Common myeloid progenitor, CD34-positive (primary cell): ENCODE results near the gene KDM4C.

Source experiments
- CTCF ChIA-PET: fragments of 350-600 bp; sonication (Branson Sonifier 250); formaldehyde crosslinking; loops from one replicate; lab custom pipeline; 2021; ENCODE audit warnings: antibody characterized with exemption; lab: Charles Lee
- POLR2A ChIA-PET: fragments of 350-600 bp; sonication (Branson Sonifier 250); formaldehyde crosslinking; loops from one replicate; lab custom pipeline; 2021; ENCODE audit warnings: antibody characterized with exemption; lab: Charles Lee
- DNase-seq, 3 donors: peaks; one replicate each; pipeline versions ENCODE4 v3.0.0 to v3.0.0-alpha.2; 2013
- H3K27ac ChIP-seq, 2 experiments: 1 replicate in 1 of 2; 2 replicates in 1 of 2; pipeline ENCODE4 v1.7.0; 2013; ENCODE audit warnings: inconsistent platforms in 2 of 2, low read length in 2 of 2, mild to moderate bottlenecking in 2 of 2, low read depth in 1 of 2, moderate library complexity in 1 of 2; ENCODE audit not compliant: severe bottlenecking in 2 of 2, insufficient read depth in 1 of 2, poor library complexity in 1 of 2
- H3K27me3 ChIP-seq, 5 experiments: replicated peaks in 2 of 5; 1 replicate in 3 of 5; 2 replicates in 2 of 5; pipeline versions ENCODE4 v1.6.1 to v1.7.0; 2013; ENCODE audit warnings: low read length in 4 of 5, mild to moderate bottlenecking in 2 of 5, moderate library complexity in 2 of 5, inconsistent platforms in 1 of 5; ENCODE audit not compliant: insufficient read depth in 5 of 5, control insufficient read depth in 4 of 5
- H3K36me3 ChIP-seq, 4 experiments: 1 replicate in 2 of 4; 2 replicates in 2 of 4; pipeline versions ENCODE4 v1.6.1 to v1.7.0; 2013; ENCODE audit warnings: low read length in 3 of 4, control low read depth in 1 of 4, mild to moderate bottlenecking in 1 of 4; ENCODE audit not compliant: control insufficient read depth in 4 of 4, insufficient read depth in 4 of 4
- H3K4me1 ChIP-seq, 4 experiments: 1 replicate in 3 of 4; 2 replicates in 1 of 4; pipeline versions ENCODE4 v1.6.1 to v1.7.1; 2013; ENCODE audit warnings: low read length in 3 of 4, mild to moderate bottlenecking in 3 of 4, control low read depth in 1 of 4, inconsistent platforms in 1 of 4, moderate library complexity in 1 of 4; ENCODE audit not compliant: control insufficient read depth in 4 of 4, insufficient read depth in 4 of 4; ENCODE audit errors: control extremely low read depth in 1 of 4
- H3K4me3 ChIP-seq, 7 experiments: 1 replicate in 4 of 7; 2 replicates in 3 of 7; pipeline versions ENCODE4 v1.5.1 to v1.7.0; 2013; ENCODE audit warnings: mild to moderate bottlenecking in 7 of 7, low read length in 6 of 7, moderate library complexity in 6 of 7, inconsistent platforms in 2 of 7, low read depth in 2 of 7, control low read depth in 1 of 7; ENCODE audit not compliant: insufficient read depth in 4 of 7, control insufficient read depth in 1 of 7; ENCODE audit errors: extremely low read depth in 1 of 7
- H3K9me3 ChIP-seq, 5 experiments: 1 replicate in 4 of 5; 2 replicates in 1 of 5; pipeline versions ENCODE4 v1.6.1 to v1.7.1; 2013; ENCODE audit warnings: low read length in 4 of 5, mild to moderate bottlenecking in 2 of 5, inconsistent platforms in 1 of 5, low read depth in 1 of 5, moderate library complexity in 1 of 5; ENCODE audit not compliant: control insufficient read depth in 4 of 5, insufficient read depth in 2 of 5; ENCODE audit errors: control extremely low read depth in 1 of 5
- WGBS: methylation state at CpG from one replicate; pipeline ENCODE4 v1.1.5; 2013; ENCODE audit not compliant: insufficient coverage; 5-methylcytosine and 5-hydroxymethylcytosine counted together

The KDM4C gene

DNA sequence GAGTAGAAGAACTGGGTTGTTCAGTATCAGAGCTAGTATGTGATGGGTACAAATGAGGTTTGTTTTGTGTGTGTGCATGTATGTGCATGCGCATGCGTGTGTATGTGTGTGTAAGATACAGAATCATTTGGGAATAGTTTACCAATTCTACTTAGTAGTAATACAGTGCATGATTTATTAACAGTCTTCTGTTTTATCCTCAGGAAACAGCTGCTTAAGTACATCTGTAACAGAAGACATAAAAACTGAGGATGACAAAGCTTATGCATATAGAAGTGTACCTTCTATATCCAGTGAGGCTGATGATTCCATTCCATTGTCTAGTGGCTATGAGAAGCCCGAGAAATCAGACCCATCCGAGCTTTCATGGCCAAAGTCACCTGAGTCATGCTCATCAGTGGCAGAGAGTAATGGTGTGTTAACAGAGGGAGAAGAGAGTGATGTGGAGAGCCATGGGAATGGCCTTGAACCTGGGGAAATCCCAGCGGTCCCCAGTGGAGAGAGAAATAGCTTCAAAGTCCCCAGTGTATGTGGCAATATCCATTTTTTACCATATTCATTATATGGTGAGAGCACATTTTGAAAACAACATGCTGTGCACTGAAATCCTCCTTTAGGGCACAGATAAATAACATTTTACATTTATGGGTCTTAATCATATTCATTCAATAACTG lies 228.5 kb downstream of the KDM4C start:
- ChIA-PET CTCF (interaction anchor here (1.0 to 1.5 kb wide), 5 partner anchors 14 to 159 kb away, joined by 3 to 4 read pairs (median 3); no protein-coding TSS in a partner anchor), POLR2A (no interaction called here)
- Histone ChIP-seq H3K4me1 (peaks cover 0 to 5% (median 3%) of the 10 kb centered on the region in 4 experiments), H3K36me3 (peaks cover 20 to 47% (median 28%) of the 10 kb centered on the region in 4 experiments), H3K9me3 (no peaks in the 10 kb centered on the region), H3K27ac (no peak overlapping the region), H3K4me3 (no peak overlapping the region), H3K27me3 (no peaks in the 10 kb centered on the region)
- 85% methylated on average over 4 of the region's 5 CpGs for WGBS
- DNase-seq: peak in 2 of 3 donors; percentile 54 to 71

GRCh38 chr9:6987381-6987780 lies 229.6 kb downstream of the KDM4C start:
- peaks cover 0 to 5% (median 3%) of the 10 kb centered on the region in 4 experiments for H3K4me1 ChIP-seq
- H3K36me3 ChIP-seq: peaks cover 20 to 48% (median 26%) of the 10 kb centered on the region in 4 experiments
- no peaks in the 10 kb centered on the region for H3K9me3 ChIP-seq
- DNase-seq: no peak
- ChIA-PET CTCF (no interaction called here), POLR2A (no interaction called here)
- no peaks in the 10 kb centered on the region for H3K27me3 ChIP-seq
- no peak overlapping the region for H3K27ac ChIP-seq
- 94% methylated on average over 2 of the region's 3 CpGs for WGBS
- H3K4me3 ChIP-seq: no peak overlapping the region

DNA sequence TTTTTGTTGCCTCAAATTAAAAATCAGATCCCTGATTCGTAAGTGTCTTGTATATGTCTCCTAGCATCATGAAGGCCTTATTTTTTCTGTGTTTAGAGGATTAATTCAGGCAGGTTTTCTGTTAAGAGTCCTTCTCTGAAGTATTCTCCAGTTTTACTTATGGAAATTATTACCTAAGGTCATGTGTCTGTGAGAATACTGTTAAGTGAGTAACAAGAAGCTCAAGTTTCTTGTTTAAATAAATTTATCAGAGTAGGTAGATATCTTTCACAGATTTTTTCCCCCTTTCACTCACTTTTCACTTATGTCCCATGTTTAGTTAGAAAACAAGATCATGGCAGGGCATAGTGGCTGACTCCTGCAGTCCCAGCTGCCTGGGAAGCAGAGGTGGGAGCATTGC lies 233.6 kb downstream of the KDM4C start:
- H3K36me3 ChIP-seq: peaks cover 9 to 42% (median 20%) of the 10 kb centered on the region in 4 experiments
- WGBS: no CpG with 5 or more reads among the region's 1 CpG
- ChIA-PET CTCF (interaction anchor here (0.7 to 1.8 kb wide), 3 partner anchors 10 to 164 kb away, joined by 4 to 5 read pairs (median 4); no protein-coding TSS in a partner anchor), POLR2A (no interaction called here)
- no peaks in the 10 kb centered on the region for H3K27me3 ChIP-seq
- no peak overlapping the region for H3K27ac ChIP-seq
- no peaks in the 10 kb centered on the region for H3K4me1 ChIP-seq
- no peak for DNase-seq
- H3K9me3 ChIP-seq: no peaks in the 10 kb centered on the region
- no peak overlapping the region for H3K4me3 ChIP-seq

DNA sequence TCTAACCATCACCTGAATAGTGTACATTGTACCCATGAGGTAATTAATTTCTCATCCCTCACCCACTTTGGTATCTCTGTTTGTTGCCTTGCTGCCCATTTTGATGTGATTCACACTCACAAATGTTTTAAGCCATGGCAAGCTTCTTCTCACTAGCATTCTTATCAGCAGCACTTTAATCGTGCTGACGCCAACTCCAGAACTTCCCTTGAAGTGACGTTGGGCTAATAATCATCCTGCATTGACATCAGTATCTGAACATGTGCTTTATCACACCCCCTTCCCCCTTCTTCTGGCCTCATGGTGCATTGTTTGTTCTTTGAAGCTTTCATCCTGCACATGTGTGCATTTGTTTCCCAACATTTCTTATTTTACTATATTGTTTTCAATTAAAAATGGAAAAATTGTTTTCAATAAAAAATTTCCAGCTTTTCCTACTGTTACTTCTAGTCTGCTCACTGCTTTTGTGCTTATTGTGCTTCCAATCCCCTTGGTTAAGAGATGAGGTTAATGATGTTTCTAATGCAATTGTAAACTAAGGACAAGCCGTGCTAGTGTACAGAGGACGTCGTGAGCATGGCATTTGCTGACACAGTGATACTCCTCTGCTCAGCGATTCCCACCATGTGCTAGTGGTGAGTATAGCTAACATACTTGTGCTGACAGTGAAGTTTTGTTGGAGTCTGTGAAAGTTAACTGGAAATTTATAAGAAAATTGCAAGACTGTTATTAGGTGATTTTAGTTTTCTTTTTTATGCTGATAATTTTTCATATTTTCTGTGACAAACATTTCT lies 238.5 kb downstream of the KDM4C start:
- H3K36me3 ChIP-seq: peaks cover 7 to 31% (median 14%) of the 10 kb centered on the region in 4 experiments
- H3K4me1 ChIP-seq: no peaks in the 10 kb centered on the region
- H3K27me3 ChIP-seq: no peaks in the 10 kb centered on the region
- H3K9me3 ChIP-seq: no peaks in the 10 kb centered on the region
- no peak overlapping the region for H3K27ac ChIP-seq
- CTCF ChIA-PET: no interaction called here
- POLR2A ChIA-PET: no interaction called here
- WGBS: 98% methylated on average over 6 of the region's 7 CpGs
- DNase-seq: no peak
- no peak overlapping the region for H3K4me3 ChIP-seq

GRCh38 chr9:6997330-6997729 lies 239.6 kb downstream of the KDM4C start:
- no peaks in the 10 kb centered on the region for H3K9me3 ChIP-seq
- no peak overlapping the region for H3K4me3 ChIP-seq
- no peaks in the 10 kb centered on the region for H3K4me1 ChIP-seq
- peaks cover 7 to 26% (median 14%) of the 10 kb centered on the region in 4 experiments for H3K36me3 ChIP-seq
- ChIA-PET CTCF (no interaction called here), POLR2A (no interaction called here)
- DNase-seq: no peak
- H3K27me3 ChIP-seq: no peaks in the 10 kb centered on the region
- H3K27ac ChIP-seq: no peak overlapping the region
- 100% methylated on average over 1 of the region's 1 CpG for WGBS

DNA sequence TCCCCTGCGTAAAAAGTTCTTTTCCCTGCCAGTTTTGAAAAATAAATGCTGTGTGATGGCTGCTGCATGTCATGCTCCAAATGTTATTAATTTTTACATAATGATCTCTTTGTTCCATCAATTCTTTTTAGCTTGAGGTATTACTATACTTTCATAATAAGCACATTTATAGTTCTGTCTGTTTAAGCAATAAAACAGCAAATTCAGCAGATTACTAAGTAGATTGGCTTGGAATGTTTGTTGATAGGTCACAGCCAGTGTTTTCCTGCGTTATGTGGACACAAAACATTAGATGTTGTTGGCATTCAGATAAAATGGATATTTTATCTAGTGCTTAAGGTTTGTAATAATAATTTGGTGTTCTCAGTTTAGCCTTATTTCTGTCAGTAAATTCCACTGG lies 242.0 kb downstream of the KDM4C start:
- 86% methylated on average over 1 of the region's 2 CpGs for WGBS
- no peaks in the 10 kb centered on the region for H3K27me3 ChIP-seq
- peaks cover 9 to 26% (median 11%) of the 10 kb centered on the region in 4 experiments for H3K36me3 ChIP-seq
- no peak overlapping the region for H3K4me3 ChIP-seq
- no peak overlapping the region for H3K27ac ChIP-seq
- no peaks in the 10 kb centered on the region for H3K4me1 ChIP-seq
- peaks cover 0 to 2% (median 1%) of the 10 kb centered on the region in 5 experiments for H3K9me3 ChIP-seq
- no peak for DNase-seq
- ChIA-PET POLR2A (no interaction called here), CTCF (interaction anchor here (1.7 kb wide), 1 partner anchor 53 kb away, joined by 3 read pairs; no protein-coding TSS in a partner anchor)

DNA sequence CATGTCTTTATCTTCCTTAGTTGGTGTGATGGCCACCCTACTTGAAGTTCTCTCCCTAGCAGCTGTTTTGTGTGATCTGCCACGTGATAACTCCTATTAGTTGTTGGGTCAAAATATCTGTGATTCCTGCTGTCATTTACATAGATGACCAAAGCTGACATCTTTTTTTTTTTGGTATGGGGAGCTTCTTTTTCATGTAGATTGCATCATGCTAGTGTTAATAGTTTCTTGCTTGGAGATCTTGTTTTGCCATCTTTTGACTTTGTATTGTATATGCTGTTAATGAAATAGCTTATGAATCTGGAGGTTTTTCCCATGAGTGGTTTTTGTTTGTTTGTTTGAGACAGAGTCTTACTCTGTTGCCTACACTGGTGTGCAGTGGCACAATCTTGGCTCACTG lies 243.8 kb downstream of the KDM4C start:
- peaks cover 0 to 3% (median 2%) of the 10 kb centered on the region in 5 experiments for H3K9me3 ChIP-seq
- ChIA-PET POLR2A (no interaction called here), CTCF (interaction anchor here (0.6 to 1.3 kb wide), 2 partner anchors 10 kb away, joined by 4 to 5 read pairs; no protein-coding TSS in a partner anchor)
- H3K4me3 ChIP-seq: no peak overlapping the region
- no peaks in the 10 kb centered on the region for H3K4me1 ChIP-seq
- no peaks in the 10 kb centered on the region for H3K27me3 ChIP-seq
- peaks cover 3 to 15% (median 5%) of the 10 kb centered on the region in 4 experiments for H3K36me3 ChIP-seq
- no peak for DNase-seq
- no peak overlapping the region for H3K27ac ChIP-seq
- no CpG with 5 or more reads among the region's 1 CpG for WGBS
